Upper lobe of left lung (tissue), 4 donors: ENCODE results near the gene IFNL4.
"Not testable (repeated sequence)": the region's sequence is repeated elsewhere in the genome, so short reads cannot be mapped to it uniquely, and the experiment has no call there.

ENCODE experiments used
- CTCF ChIP-seq, 6 experiments: fragments of 450-650 bp in 4 of 6; fragments of 200-600 bp in 2 of 6; sonication (generic) in 2 of 6; IDR thresholded peaks; one replicate each; pipeline ENCODE4 v1.5.1; 2016 to 2019; ENCODE audit warnings: antibody characterized with exemption in 6 of 6
- EP300 ChIP-seq, 4 donors: sonication (generic); formaldehyde crosslinking; IDR thresholded peaks; one replicate each; pipeline ENCODE4 v1.5.1; 2017; ENCODE audit warnings: antibody characterized with exemption in 4 of 4, control low read depth in 2 of 4
- POLR2A ChIP-seq, 4 donors: fragments of 450-650 bp; IDR thresholded peaks; one replicate each; pipeline ENCODE4 v1.5.1; 2016 to 2017; ENCODE audit warnings: antibody characterized with exemption in 4 of 4, mild to moderate bottlenecking in 2 of 4

GRCh38 chr19:39269369-39269768 lies 20.7 kb upstream of the IFNL4 start:
- TF ChIP-seq CTCF, POLR2A, EP300 (IDR thresholded peaks at IDR 0.05): not testable (repeated sequence)
